SK-N-SH (cell line): ENCODE measurements around the gene KANK3. TPM values are rescaled to one million over a fixed set of nuclear protein-coding genes. Genes with fewer than 3 reads are reported as not detected.

Experiments used
- CTCF ChIA-PET: fragments of 300-600, 350-600 bp; formaldehyde crosslinking; extraction: SDS; loops from one replicate; lab custom pipeline; 2021; lab: Yijun Ruan, JAX
- POLR2A ChIA-PET: fragments of 350-600 bp; sonication (Branson Sonifier 250); formaldehyde crosslinking; extraction: SDS; loops from one replicate; lab custom pipeline; 2020; ENCODE audit warnings: antibody characterized with exemption, inconsistent platforms; lab: Yijun Ruan, JAX
- DNase-seq: peaks from one replicate; pipeline ENCODE4 v3.0.0; 2012
- H2AFZ ChIP-seq: fragments of 200-600 bp; sonication (generic); 2 replicates; pipeline ENCODE4 v1.8.1; 2016; ENCODE audit warnings: antibody characterized with exemption, mild to moderate bottlenecking, low read depth
- H3F3A ChIP-seq: fragments of 200-600 bp; sonication (generic); replicated peaks from 2 replicates; pipeline ENCODE3; 2016; ENCODE audit warnings: antibody characterized with exemption, mild to moderate bottlenecking; ENCODE audit not compliant: insufficient read depth
- H3K27ac ChIP-seq, 2 experiments: fragments of 200-500 bp in 1 of 2; fragments of 200-600 bp in 1 of 2; sonication (Bioruptor generic) in 1 of 2; sonication (generic), shearing (Covaris generic) in 1 of 2; 2 replicates each; pipeline versions ENCODE4 v1.5.1 to v1.6.1; 2014 to 2016; ENCODE audit warnings: low read depth in 2 of 2, inconsistent platforms in 1 of 2, low read length in 1 of 2, mild to moderate bottlenecking in 1 of 2, mixed read lengths in 1 of 2
- H3K27me3 ChIP-seq: fragments of 200-600 bp; sonication (generic), shearing (Covaris generic); 2 replicates; pipeline ENCODE4 v1.6.1; 2016; ENCODE audit warnings: mixed run types; ENCODE audit not compliant: insufficient read depth
- H3K36me3 ChIP-seq, 2 experiments: fragments of 200-500 bp in 1 of 2; fragments of 200-600 bp in 1 of 2; sonication (Bioruptor generic) in 1 of 2; sonication (generic) in 1 of 2; replicated peaks in 1 of 2; 2 replicates each; pipeline versions ENCODE3 to v1.5.1; 2014 to 2016; ENCODE audit warnings: low read length in 1 of 2, mild to moderate bottlenecking in 1 of 2; ENCODE audit not compliant: insufficient read depth in 2 of 2, control insufficient read depth in 1 of 2
- H3K4me1 ChIP-seq, 2 experiments: fragments of 200-500 bp in 1 of 2; fragments of 200-600 bp in 1 of 2; sonication (Bioruptor generic) in 1 of 2; sonication (generic), shearing (Covaris generic) in 1 of 2; 2 replicates each; pipeline versions ENCODE4 v1.5.1 to v1.6.1; 2014 to 2016; ENCODE audit warnings: low read depth in 1 of 2, low read length in 1 of 2, mixed run types in 1 of 2; ENCODE audit not compliant: insufficient read depth in 2 of 2, control insufficient read depth in 1 of 2
- H3K4me2 ChIP-seq: fragments of 200-600 bp; sonication (generic), shearing (Covaris generic); 2 replicates; pipeline ENCODE4 v1.6.1; 2017; ENCODE audit warnings: mixed run types
- H3K4me3 ChIP-seq, 2 experiments: fragments of 200-500 bp in 1 of 2; fragments of 200-600 bp in 1 of 2; sonication (Bioruptor generic) in 1 of 2; sonication (generic), shearing (Covaris generic) in 1 of 2; 2 replicates each; pipeline versions ENCODE4 v1.5.1 to v1.8.1; 2014 to 2016; ENCODE audit warnings: low read depth in 2 of 2, inconsistent platforms in 1 of 2, low read length in 1 of 2, mild to moderate bottlenecking in 1 of 2, mixed read lengths in 1 of 2, moderate library complexity in 1 of 2
- H3K79me2 ChIP-seq: fragments of 200-600 bp; sonication (generic); 2 replicates; pipeline ENCODE4 v1.8.1; 2017; ENCODE audit warnings: mild to moderate bottlenecking; ENCODE audit not compliant: insufficient read depth
- H3K9ac ChIP-seq: fragments of 200-600 bp; sonication (generic); 2 replicates; pipeline ENCODE4 v1.6.1; 2017; ENCODE audit warnings: mixed run types
- H3K9me2 ChIP-seq: fragments of 200-600 bp; sonication (generic); 2 replicates; pipeline ENCODE4 v1.6.1; 2017; ENCODE audit warnings: mixed run types
- H3K9me3 ChIP-seq: fragments of 200-600 bp; sonication (generic); 2 replicates; pipeline ENCODE4 v1.6.1; 2017; ENCODE audit warnings: mixed run types, mild to moderate bottlenecking, moderate library complexity
- H4K20me1 ChIP-seq: fragments of 200-600 bp; sonication (generic); 2 replicates; pipeline ENCODE4 v1.6.1; 2017; ENCODE audit warnings: mild to moderate bottlenecking, mixed run types; ENCODE audit not compliant: insufficient read depth
- CHD2 ChIP-seq: fragments of 150-350 bp; IDR thresholded peaks from 2 replicates; pipeline ENCODE4 v1.6.1; 2018; ENCODE audit warnings: low read length; ENCODE audit not compliant: partially characterized antibody
- FOXJ3 ChIP-seq: sonication (generic); formaldehyde crosslinking; IDR thresholded peaks from 2 replicates; pipeline ENCODE4 v1.5.1; 2020; ENCODE audit warnings: mild to moderate bottlenecking, missing genetic modification reagents
- FOXM1 ChIP-seq: IDR thresholded peaks from 2 replicates; pipeline ENCODE4 v1.4.0; 2012; ENCODE audit warnings: low read depth, mild to moderate bottlenecking
- NFIC ChIP-seq: IDR thresholded peaks from 2 replicates; pipeline ENCODE4 v1.4.0; 2012; ENCODE audit warnings: borderline replicate concordance
- POLR2AphosphoS5 ChIP-seq: IDR thresholded peaks from 2 replicates; pipeline ENCODE4 v1.6.1; 2012; ENCODE audit warnings: low read depth, low read length
- RAD21 ChIP-seq: IDR thresholded peaks from 2 replicates; pipeline ENCODE4 v1.6.1; 2012; ENCODE audit warnings: mild to moderate bottlenecking, low read length
- SIN3A ChIP-seq: IDR thresholded peaks from 2 replicates; pipeline ENCODE4 v1.6.1; 2012; ENCODE audit warnings: low read depth, mild to moderate bottlenecking, low read length, moderate library complexity, borderline replicate concordance
- TAF1 ChIP-seq: IDR thresholded peaks from 2 replicates; pipeline ENCODE4 v1.6.1; 2012; ENCODE audit warnings: low read depth, mild to moderate bottlenecking, low read length, moderate library complexity, borderline replicate concordance
- TEAD4 ChIP-seq: IDR thresholded peaks from 2 replicates; pipeline ENCODE4 v1.4.0; 2012; ENCODE audit warnings: mild to moderate bottlenecking, borderline replicate concordance; ENCODE audit not compliant: insufficient read depth
- USF1 ChIP-seq: IDR thresholded peaks from 2 replicates; pipeline ENCODE4 v1.4.0; 2012; ENCODE audit warnings: low read depth, borderline replicate concordance
- ZBTB33 ChIP-seq: IDR thresholded peaks from 2 replicates; pipeline ENCODE4 v1.4.0; 2012; ENCODE audit warnings: low read depth, borderline replicate concordance
- WGBS: methylation state at CpG from one replicate; pipeline ENCODE4 v1.1.6; 2017; ENCODE audit warnings: low lambda C conversion rate; 5-methylcytosine and 5-hydroxymethylcytosine counted together
- polyA plus RNA-seq, 3 experiments: library from polyadenylated mRNA; depleted of rRNA; stranded (reverse); fragments of >200 nt; gene quantifications; 2 replicates each; pipeline ENCODE4 v1.2.3, GENCODE V29; 2012
- TF ChIP-seq, protein P1 (sequence below): fragments of 200-600 bp; sonication (generic); IDR thresholded peaks from 2 replicates; pipeline ENCODE4 v1.6.1; 2017; ENCODE audit warnings: antibody characterized with exemption, mild to moderate bottlenecking, moderate library complexity
- TF ChIP-seq, protein P2 (sequence below): fragments of 150-350 bp; IDR thresholded peaks from 2 replicates; pipeline ENCODE4 v1.6.1; 2017; ENCODE audit warnings: antibody characterized with exemption, low read length, low read depth, borderline replicate concordance
- TF ChIP-seq, protein P3 (sequence below): IDR thresholded peaks from 2 replicates; pipeline ENCODE4 v1.4.0; 2012; ENCODE audit warnings: low read depth
- TF ChIP-seq, protein P4 (sequence below): IDR thresholded peaks from 2 replicates; pipeline ENCODE4 v1.6.1; 2012; ENCODE audit warnings: mild to moderate bottlenecking, low read depth, low read length, moderate library complexity

KANK3 gene
- polyA plus RNA-seq, 1 of the 3 experiments (the other 2 are of a cell fraction), result 0.51 TPM

- H3K9me2 ChIP-seq, result no peaks in the 10 kb centered on the region
- peaks cover 14 to 16% of the 10 kb centered on the region in 2 experiments; a peak in 2 of 4 replicates for H3K4me1 ChIP-seq
- WGBS, result 3% methylated on average over 16 of the region's 16 CpGs
- no peaks in the 10 kb centered on the region for H3K27me3 ChIP-seq
- H3K79me2 ChIP-seq, result peaks cover 62% of the 10 kb centered on the region
- H3K4me2 ChIP-seq, result peak overlapping the region; percentile 99
- H3K9me3 ChIP-seq, result no peaks in the 10 kb centered on the region
- no peak for DNase-seq
- H3K27ac ChIP-seq, result peak overlapping the region; percentile 65 to 79
- peaks cover 10% of the 10 kb centered on the region for H3F3A ChIP-seq
- peak overlapping the region; percentile 87 to 99 for H3K4me3 ChIP-seq
- peak overlapping the region; percentile 99 for H3K9ac ChIP-seq
- peaks cover 18% of the 10 kb centered on the region for H4K20me1 ChIP-seq
- peak overlapping the region; percentile 78; the same call in 1 of the 2 replicates for H2AFZ ChIP-seq
- H3K36me3 ChIP-seq, result peaks cover 7 to 18% of the 10 kb centered on the region in 2 experiments
- POLR2A ChIA-PET, result interaction anchor here (1.0 to 1.5 kb wide), 3 partner anchors 12 to 185 kb away, joined by 3 to 6 read pairs (median 4); no protein-coding TSS in a partner anchor
- no peak for TF ChIP-seq CHD2
- TF ChIP-seq ZBTB33, result no peak
- TF ChIP-seq FOXJ3, result no peak
- no peak for TF ChIP-seq TAF1
- TF ChIP-seq, protein P1, sequence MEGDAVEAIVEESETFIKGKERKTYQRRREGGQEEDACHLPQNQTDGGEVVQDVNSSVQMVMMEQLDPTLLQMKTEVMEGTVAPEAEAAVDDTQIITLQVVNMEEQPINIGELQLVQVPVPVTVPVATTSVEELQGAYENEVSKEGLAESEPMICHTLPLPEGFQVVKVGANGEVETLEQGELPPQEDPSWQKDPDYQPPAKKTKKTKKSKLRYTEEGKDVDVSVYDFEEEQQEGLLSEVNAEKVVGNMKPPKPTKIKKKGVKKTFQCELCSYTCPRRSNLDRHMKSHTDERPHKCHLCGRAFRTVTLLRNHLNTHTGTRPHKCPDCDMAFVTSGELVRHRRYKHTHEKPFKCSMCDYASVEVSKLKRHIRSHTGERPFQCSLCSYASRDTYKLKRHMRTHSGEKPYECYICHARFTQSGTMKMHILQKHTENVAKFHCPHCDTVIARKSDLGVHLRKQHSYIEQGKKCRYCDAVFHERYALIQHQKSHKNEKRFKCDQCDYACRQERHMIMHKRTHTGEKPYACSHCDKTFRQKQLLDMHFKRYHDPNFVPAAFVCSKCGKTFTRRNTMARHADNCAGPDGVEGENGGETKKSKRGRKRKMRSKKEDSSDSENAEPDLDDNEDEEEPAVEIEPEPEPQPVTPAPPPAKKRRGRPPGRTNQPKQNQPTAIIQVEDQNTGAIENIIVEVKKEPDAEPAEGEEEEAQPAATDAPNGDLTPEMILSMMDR, result no peak
- TF ChIP-seq, protein P2, sequence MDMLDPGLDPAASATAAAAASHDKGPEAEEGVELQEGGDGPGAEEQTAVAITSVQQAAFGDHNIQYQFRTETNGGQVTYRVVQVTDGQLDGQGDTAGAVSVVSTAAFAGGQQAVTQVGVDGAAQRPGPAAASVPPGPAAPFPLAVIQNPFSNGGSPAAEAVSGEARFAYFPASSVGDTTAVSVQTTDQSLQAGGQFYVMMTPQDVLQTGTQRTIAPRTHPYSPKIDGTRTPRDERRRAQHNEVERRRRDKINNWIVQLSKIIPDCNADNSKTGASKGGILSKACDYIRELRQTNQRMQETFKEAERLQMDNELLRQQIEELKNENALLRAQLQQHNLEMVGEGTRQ, result no peak
- TF ChIP-seq USF1, result no peak
- no peak for TF ChIP-seq NFIC
- TF ChIP-seq, protein P3, sequence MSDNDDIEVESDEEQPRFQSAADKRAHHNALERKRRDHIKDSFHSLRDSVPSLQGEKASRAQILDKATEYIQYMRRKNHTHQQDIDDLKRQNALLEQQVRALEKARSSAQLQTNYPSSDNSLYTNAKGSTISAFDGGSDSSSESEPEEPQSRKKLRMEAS, result no peak
- TF ChIP-seq RAD21, result no peak
- TF ChIP-seq FOXM1, result no peak
- TF ChIP-seq SIN3A, result no peak
- TF ChIP-seq TEAD4, result no peak
- TF ChIP-seq, protein P4, sequence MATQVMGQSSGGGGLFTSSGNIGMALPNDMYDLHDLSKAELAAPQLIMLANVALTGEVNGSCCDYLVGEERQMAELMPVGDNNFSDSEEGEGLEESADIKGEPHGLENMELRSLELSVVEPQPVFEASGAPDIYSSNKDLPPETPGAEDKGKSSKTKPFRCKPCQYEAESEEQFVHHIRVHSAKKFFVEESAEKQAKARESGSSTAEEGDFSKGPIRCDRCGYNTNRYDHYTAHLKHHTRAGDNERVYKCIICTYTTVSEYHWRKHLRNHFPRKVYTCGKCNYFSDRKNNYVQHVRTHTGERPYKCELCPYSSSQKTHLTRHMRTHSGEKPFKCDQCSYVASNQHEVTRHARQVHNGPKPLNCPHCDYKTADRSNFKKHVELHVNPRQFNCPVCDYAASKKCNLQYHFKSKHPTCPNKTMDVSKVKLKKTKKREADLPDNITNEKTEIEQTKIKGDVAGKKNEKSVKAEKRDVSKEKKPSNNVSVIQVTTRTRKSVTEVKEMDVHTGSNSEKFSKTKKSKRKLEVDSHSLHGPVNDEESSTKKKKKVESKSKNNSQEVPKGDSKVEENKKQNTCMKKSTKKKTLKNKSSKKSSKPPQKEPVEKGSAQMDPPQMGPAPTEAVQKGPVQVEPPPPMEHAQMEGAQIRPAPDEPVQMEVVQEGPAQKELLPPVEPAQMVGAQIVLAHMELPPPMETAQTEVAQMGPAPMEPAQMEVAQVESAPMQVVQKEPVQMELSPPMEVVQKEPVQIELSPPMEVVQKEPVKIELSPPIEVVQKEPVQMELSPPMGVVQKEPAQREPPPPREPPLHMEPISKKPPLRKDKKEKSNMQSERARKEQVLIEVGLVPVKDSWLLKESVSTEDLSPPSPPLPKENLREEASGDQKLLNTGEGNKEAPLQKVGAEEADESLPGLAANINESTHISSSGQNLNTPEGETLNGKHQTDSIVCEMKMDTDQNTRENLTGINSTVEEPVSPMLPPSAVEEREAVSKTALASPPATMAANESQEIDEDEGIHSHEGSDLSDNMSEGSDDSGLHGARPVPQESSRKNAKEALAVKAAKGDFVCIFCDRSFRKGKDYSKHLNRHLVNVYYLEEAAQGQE, result no peak
- TF ChIP-seq POLR2AphosphoS5, result no peak
- CTCF ChIA-PET, result interaction anchor here (1.2 to 2.9 kb wide), 4 partner anchors 15 to 185 kb away, joined by 3 to 14 read pairs (median 4); no protein-coding TSS in a partner anchor
These were observed 22.4 kb downstream of the KANK3 start for GRCh38 chr19:8320564-8321066.
